Measurements from ENCODE around the gene HIPK3.

Gene HIPK3

GRCh38 chr11:33307984-33308383 lies 50.8 kb downstream of the HIPK3 start:
- TF ChIP-seq CTCF (IDR thresholded peaks at IDR 0.05; ENCODE audit: control insufficient read depth, extremely low read depth, insufficient read depth) = no peak
- no peak for DNase-seq (ENCODE audit: low read depth)
- no peak overlapping the region for H3K4me3 ChIP-seq (ENCODE audit: low read depth, low read length)

DNA sequence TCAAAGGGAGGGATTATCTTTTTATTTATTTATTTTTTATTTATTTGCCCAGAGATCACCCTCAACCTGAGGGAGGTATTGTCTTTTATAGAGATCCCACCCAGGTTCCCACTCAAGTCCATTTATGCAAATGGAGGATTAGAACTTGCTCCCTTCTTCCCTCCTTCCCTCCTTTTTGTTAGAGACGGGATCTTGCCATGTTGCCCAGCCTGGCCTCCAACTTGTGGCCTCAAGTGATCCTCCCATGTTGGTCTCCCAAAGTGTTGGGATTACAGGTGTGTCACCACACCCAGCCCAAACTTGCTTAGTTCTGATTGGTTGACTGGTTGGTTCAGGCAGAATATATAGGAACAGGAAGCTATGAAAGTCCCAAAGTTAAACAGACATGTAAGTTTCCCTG lies 51.9 kb downstream of the HIPK3 start:
- no peak for TF ChIP-seq CTCF (IDR thresholded peaks at IDR 0.05; ENCODE audit: control insufficient read depth, extremely low read depth, insufficient read depth)
- DNase-seq (ENCODE audit: low read depth) = no peak
- H3K4me3 ChIP-seq (ENCODE audit: low read depth, low read length) = no peak overlapping the region

DNA sequence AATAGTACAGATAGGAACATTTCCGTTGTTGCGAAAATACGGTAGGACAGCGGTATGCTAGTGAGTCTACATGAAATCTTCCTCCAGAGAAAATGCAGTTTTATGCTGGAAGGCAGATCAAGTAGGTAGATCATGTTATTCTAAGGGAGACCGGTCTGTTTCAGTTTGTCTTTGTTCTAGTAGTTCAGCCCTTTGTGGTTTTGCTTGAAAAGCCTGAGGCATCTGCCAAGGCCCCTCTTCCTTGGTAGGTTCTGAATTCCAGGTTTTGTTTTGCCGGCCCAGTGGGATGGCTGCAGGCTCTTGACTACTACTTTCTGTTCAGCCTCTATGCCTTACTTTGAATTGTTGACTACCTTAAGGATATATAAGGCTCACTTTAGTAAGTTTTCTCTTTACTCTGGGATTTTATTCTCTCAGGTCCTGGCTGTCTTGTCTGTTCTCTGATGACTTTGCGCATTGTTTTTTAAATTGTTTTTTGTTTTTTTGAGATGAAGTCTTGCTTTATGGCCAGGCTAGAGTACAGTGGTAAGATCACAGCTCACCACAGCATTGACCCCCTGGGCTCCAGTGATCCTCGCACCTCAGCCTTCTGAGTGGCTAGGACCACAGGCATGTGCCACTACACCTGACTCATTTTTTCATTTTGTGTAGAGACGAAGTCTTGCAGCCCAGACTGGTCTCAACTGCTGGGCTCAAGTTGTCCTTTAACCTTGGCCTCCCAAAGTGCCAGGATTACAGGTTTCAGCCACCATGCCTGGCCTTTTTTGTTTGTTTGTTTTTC lies 53.7 kb downstream of the HIPK3 start:
- no peak for TF ChIP-seq CTCF (IDR thresholded peaks at IDR 0.05; ENCODE audit: control insufficient read depth, extremely low read depth, insufficient read depth)
- no peak for DNase-seq (ENCODE audit: low read depth)
- H3K4me3 ChIP-seq (ENCODE audit: low read depth, low read length) = no peak overlapping the region

DNA sequence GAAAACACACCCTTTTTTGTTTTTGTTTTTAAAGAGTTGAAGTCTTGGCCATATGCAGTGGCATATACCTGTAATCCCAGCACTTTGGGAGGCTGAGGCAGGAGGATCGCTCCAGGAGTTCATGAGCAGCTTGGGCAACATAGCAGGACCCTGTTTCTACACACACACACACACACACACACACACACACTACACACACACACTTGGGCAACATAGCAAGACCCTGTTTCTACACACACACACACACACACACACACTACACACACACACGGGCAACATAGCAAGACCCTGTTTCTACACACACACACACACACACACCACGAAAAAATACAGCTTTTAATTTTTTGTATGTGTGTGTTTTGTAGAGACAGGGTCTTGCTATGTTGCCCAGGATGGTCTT lies 54.5 kb downstream of the HIPK3 start:
- no peak overlapping the region for H3K4me3 ChIP-seq (ENCODE audit: low read depth, low read length)
- TF ChIP-seq CTCF (IDR thresholded peaks at IDR 0.05; ENCODE audit: control insufficient read depth, extremely low read depth, insufficient read depth) = no peak
- DNase-seq (ENCODE audit: low read depth) = no peak

DNA sequence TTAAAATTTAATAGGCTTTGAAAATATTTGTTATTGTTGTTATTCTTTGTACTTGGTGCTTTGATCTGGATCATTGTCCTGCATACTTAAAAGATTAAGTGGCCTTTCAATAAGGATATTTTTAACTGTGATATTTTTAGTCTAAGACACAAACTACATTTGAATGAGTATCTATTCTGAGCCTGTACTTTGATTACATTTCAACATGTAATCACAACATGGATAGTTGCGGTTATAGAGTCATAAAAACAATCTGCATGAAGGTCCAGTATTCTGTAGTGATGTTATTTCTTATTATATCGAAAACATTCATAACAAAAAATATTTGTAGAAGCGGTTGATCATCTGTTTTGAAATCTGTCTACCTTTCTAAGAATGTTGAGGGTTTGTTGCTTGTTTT lies 58.6 kb downstream of the HIPK3 start:
- TF ChIP-seq CTCF (IDR thresholded peaks at IDR 0.05; ENCODE audit: control insufficient read depth, extremely low read depth, insufficient read depth) = no peak
- no peak for DNase-seq (ENCODE audit: low read depth)
- no peak overlapping the region for H3K4me3 ChIP-seq (ENCODE audit: low read depth, low read length)

DNA sequence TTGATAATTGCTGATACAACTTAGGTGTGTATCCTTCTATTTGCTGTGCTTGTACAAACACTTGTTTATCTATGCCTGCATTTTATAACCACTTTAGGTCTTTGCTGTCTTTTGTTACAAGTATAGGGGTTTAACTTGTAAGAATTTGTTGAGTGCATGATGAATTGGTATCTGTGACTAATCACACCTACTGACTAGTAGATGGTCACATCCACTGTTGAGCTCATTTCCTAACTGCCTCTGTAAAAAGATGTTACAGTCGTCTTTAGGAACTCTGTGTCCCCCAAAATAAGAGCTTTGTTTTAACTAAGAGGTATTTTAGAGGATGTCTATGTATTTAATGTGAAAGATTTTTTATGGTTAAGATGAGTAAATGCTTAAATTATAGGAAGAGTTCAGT lies 60.5 kb downstream of the HIPK3 start:
- TF ChIP-seq CTCF (IDR thresholded peaks at IDR 0.05; ENCODE audit: control insufficient read depth, extremely low read depth, insufficient read depth) = no peak
- H3K4me3 ChIP-seq (ENCODE audit: low read depth, low read length) = no peak overlapping the region
- DNase-seq (ENCODE audit: low read depth) = peak; percentile 19
